Stomach (tissue), 9 donors: ENCODE measurements around the gene CFAP65. TPM values are rescaled to one million over a fixed set of nuclear protein-coding genes. Genes with fewer than 3 reads are reported as not detected.

Experiments
- DNase-seq, 2 donors: peaks; one replicate each; pipeline versions ENCODE4 v3.0.0 to v3.0.0-alpha.2; 2013 to 2019
- H3K27ac ChIP-seq, 5 donors: fragments of 200-600 bp in 4 of 5; sonication (generic) in 4 of 5; one replicate each; pipeline ENCODE4 v1.5.1; 2013 to 2019; ENCODE audit warnings: mild to moderate bottlenecking in 1 of 5, moderate library complexity in 1 of 5
- H3K27me3 ChIP-seq, 3 donors: fragments of 200-600 bp; sonication (generic); one replicate each; pipeline ENCODE4 v1.5.1; 2017 to 2019; ENCODE audit warnings: mixed run types in 1 of 3
- H3K36me3 ChIP-seq, 4 donors: fragments of 200-600 bp; sonication (generic); 1 replicate in 3 of 4; 2 replicates in 1 of 4; pipeline ENCODE4 v1.5.1; 2016 to 2019
- H3K4me1 ChIP-seq, 4 donors: fragments of 200-600 bp; sonication (generic); one replicate each; pipeline ENCODE4 v1.5.1; 2016 to 2019
- H3K4me3 ChIP-seq, 4 donors: fragments of 200-600 bp; sonication (generic) in 3 of 4; one replicate each; pipeline ENCODE4 v1.5.1; 2016 to 2019; ENCODE audit warnings: mild to moderate bottlenecking in 1 of 4
- H3K9me3 ChIP-seq, 4 donors: fragments of 200-600 bp; sonication (generic); one replicate each; pipeline ENCODE4 v1.5.1; 2016 to 2019
- CTCF ChIP-seq, 7 experiments: fragments of 450-650 bp in 4 of 7; fragments of 200-600 bp in 3 of 7; sonication (generic) in 3 of 7; IDR thresholded peaks; one replicate each; pipeline ENCODE4 v1.5.1; 2016 to 2019; ENCODE audit warnings: antibody characterized with exemption in 7 of 7, control low read depth in 2 of 7, mild to moderate bottlenecking in 1 of 7
- EP300 ChIP-seq: sonication (generic); formaldehyde crosslinking; IDR thresholded peaks from one replicate; pipeline ENCODE4 v1.6.1; 2017; ENCODE audit warnings: antibody characterized with exemption
- POLR2A ChIP-seq, 4 donors: fragments of 450-650 bp; IDR thresholded peaks; one replicate each; pipeline ENCODE4 v1.6.1; 2016; ENCODE audit warnings: antibody characterized with exemption in 4 of 4, control low read depth in 2 of 4, mild to moderate bottlenecking in 1 of 4, moderate library complexity in 1 of 4
- POLR2AphosphoS5 ChIP-seq, 3 donors: sonication (generic); formaldehyde crosslinking; IDR thresholded peaks; one replicate each; pipeline ENCODE4 v1.6.1; 2016; ENCODE audit warnings: antibody characterized with exemption in 3 of 3
- WGBS, 5 donors: extraction: QIAGEN DNeasy Blood & Tissue Kit in 3 of 5; methylation state at CpG; one replicate each; pipeline versions ENCODE4 v1.1.5 to v1.1.7; 2013 to 2018; 5-methylcytosine and 5-hydroxymethylcytosine counted together
- intact Hi-C: fragments of 100-400 bp; cut with DNase I; formaldehyde crosslinking; loops from one replicate; pipeline ENCODE4 v1.15.1; 2023; ENCODE audit warnings: low total_unique reads
- polyA plus RNA-seq, 3 donors: library from polyadenylated mRNA; stranded (reverse); fragments of 200-250 nt; gene quantifications; one replicate each; pipeline ENCODE4 v1.2.3, GENCODE V29; 2013
- total RNA-seq, 5 donors: library from RNA; depleted of rRNA; stranded (reverse); fragments of >200 nt; gene quantifications; one replicate each; pipeline versions ENCODE4 v1.1.0 to v1.2.3, GENCODE V29; 2014 to 2016
- donor health status: healthy with polysubstance abuse.
- donor health status: Bipolar disorder and iron deficiency.
- donor health status: healthy.

Gene CFAP65
- total and polyA plus RNA-seq, 8 donors: 0.10 to 2.6 TPM; not detected in 6

DNA sequence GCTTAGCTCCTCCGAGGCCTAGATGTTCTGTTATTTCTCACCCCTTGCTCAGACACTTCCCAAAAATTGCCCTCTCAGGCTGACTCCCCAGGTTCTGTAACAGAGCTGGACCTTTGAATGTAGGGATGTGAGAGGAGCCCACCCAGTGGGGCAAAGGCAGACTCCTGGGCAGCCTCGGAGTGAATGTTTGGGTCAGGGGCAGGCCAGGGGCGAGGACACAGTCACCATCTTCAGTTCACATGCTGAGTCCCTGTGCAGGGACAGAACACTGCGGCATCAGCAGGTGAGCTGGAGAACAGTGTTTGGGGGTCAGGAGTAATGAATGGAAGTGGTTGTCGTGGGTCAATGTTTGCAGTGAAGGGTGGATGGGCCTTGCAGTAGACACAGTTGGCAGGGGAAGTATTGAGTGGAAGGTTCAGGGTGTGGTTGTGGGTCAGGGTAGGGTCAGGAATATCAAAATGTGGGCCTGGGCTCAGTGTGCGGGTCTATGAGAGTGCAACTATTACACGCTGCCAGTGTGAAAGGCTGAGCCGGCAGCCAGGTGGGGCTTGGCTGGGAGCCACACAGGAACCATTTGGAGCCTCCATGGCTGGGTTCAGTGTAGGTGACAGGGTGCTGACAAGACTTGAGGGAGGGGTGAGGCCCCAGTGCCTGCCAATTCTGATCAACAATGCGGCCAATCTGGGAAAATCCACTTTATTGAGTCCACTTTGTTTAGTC, 15.0 kb upstream of the CFAP65 start:
- DNase-seq: peak; percentile 47 to 50
- WGBS, 5 donors: 47 to 59% (median 55%) methylated on average over 9 of the region's 9 CpGs
- Histone ChIP-seq H3K27ac (no peak overlapping the region), H3K27me3 (peaks cover 14 to 88% (median 52%) of the 10 kb centered on the region in 3 donors), H3K4me1 (peaks cover 39 to 53% (median 50%) of the 10 kb centered on the region in 4 donors), H3K9me3 (no peaks in the 10 kb centered on the region), H3K4me3 (peak overlapping the region in 1 of 4 donors; percentile 54), H3K36me3 (peaks cover 0 to 23% (median 12%) of the 10 kb centered on the region in 4 donors)
- intact Hi-C loops: loop anchor here (5.0 kb wide), 1 partner anchor 101 kb away; no protein-coding TSS in a partner anchor
- TF ChIP-seq CTCF (IDR thresholded peaks at IDR 0.05) (no peak), POLR2AphosphoS5 (IDR thresholded peaks at IDR 0.05) (no peak), POLR2A (IDR thresholded peaks at IDR 0.05) (no peak), EP300 (no peak)

- DNase-seq: peak in 1 of 2 donors; percentile 22
Observed at GRCh38 chr2:219054956-219055903, 13.9 kb upstream of the CFAP65 start.

GRCh38 chr2:219049282-219049681, 8.0 kb upstream of the CFAP65 start:
- TF ChIP-seq POLR2A (IDR thresholded peaks at IDR 0.05) (no peak), POLR2AphosphoS5 (IDR thresholded peaks at IDR 0.05) (peak in 1 of 3 donors; percentile 53), CTCF (IDR thresholded peaks at IDR 0.05) (no peak)
- intact Hi-C loops: no loop called here
- Histone ChIP-seq H3K36me3 (peaks cover 0 to 2% (median 0%) of the 10 kb centered on the region in 4 donors), H3K27ac (peak overlapping the region in 3 of 5 donors; percentile 62 to 71 (median 64)), H3K27me3 (peaks cover 0 to 86% (median 9%) of the 10 kb centered on the region in 3 donors), H3K4me3 (no peak overlapping the region), H3K9me3 (no peaks in the 10 kb centered on the region), H3K4me1 (peaks cover 0 to 17% (median 3%) of the 10 kb centered on the region in 4 donors)
- 22 to 53% (median 32%) methylated on average over 5 to 6 of the region's 6 CpGs for WGBS, 5 donors
- DNase-seq: peak; percentile 75 to 87

More at GRCh38 chr2:219054956-219055903, 13.9 kb upstream of the CFAP65 start:
- TF ChIP-seq CTCF (IDR thresholded peaks at IDR 0.05) (no peak), POLR2AphosphoS5 (IDR thresholded peaks at IDR 0.05) (peak in 1 of 3 donors; percentile 5)
- H3K4me3 ChIP-seq: no peak overlapping the region
- peaks cover 10 to 88% (median 43%) of the 10 kb centered on the region in 3 donors for H3K27me3 ChIP-seq
- intact Hi-C loops: loop anchor here (5.0 kb wide), 1 partner anchor 102 kb away; no protein-coding TSS in a partner anchor
- WGBS, 5 donors: 74 to 84% (median 81%) methylated on average over 28 to 43 of the region's 43 CpGs
- no peaks in the 10 kb centered on the region for H3K9me3 ChIP-seq
- no peak overlapping the region for H3K27ac ChIP-seq
- H3K36me3 ChIP-seq: peaks cover 0 to 23% (median 12%) of the 10 kb centered on the region in 4 donors
- peaks cover 30 to 47% (median 39%) of the 10 kb centered on the region in 4 donors for H3K4me1 ChIP-seq

DNA sequence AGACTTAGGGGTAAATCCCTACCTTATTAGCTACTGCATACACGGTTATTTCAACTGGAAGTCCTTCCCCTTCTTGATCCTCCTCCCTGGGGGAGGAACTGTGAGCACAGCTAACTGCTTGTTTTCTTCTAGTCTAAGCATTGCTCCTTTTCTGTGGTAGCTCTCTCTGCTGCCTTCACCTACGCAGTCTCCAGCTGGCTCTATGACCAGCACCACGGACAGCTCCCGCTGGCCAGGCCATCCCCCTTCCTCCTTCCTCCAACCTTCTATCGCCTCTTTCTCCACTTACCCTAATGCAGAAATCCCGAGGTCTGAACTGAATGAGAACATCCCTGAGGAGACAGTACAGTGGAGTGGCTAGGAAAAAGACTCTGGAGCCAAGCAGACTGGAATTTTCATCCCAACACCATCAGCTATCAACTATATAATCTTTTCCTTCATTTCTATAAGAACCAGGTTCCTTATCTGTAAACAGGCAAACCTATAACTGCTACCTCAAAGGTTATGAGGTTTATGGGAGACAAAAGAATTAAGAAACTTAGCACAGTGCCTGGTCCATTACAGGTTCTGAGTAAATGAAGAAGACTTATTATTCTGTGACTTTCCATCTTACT, 4.7 kb upstream of the CFAP65 start:
- TF ChIP-seq POLR2A (IDR thresholded peaks at IDR 0.05) (no peak), EP300 (no peak), POLR2AphosphoS5 (IDR thresholded peaks at IDR 0.05) (no peak), CTCF (IDR thresholded peaks at IDR 0.05) (no peak)
- peaks cover 0 to 97% (median 12%) of the 10 kb centered on the region in 3 donors for H3K27me3 ChIP-seq
- no peaks in the 10 kb centered on the region for H3K36me3 ChIP-seq
- peak in 1 of 2 donors; percentile 87 for DNase-seq
- H3K27ac ChIP-seq: no peak overlapping the region
- WGBS, 5 donors: 4 to 8% (median 7%) methylated on average over 6 of the region's 6 CpGs
- no peak overlapping the region for H3K4me3 ChIP-seq
- intact Hi-C loops: no loop called here
- H3K9me3 ChIP-seq: no peaks in the 10 kb centered on the region
- H3K4me1 ChIP-seq: peaks cover 0 to 22% (median 12%) of the 10 kb centered on the region in 4 donors
